ENCODE data around the gene PLCD1.

Gene PLCD1

DNA sequence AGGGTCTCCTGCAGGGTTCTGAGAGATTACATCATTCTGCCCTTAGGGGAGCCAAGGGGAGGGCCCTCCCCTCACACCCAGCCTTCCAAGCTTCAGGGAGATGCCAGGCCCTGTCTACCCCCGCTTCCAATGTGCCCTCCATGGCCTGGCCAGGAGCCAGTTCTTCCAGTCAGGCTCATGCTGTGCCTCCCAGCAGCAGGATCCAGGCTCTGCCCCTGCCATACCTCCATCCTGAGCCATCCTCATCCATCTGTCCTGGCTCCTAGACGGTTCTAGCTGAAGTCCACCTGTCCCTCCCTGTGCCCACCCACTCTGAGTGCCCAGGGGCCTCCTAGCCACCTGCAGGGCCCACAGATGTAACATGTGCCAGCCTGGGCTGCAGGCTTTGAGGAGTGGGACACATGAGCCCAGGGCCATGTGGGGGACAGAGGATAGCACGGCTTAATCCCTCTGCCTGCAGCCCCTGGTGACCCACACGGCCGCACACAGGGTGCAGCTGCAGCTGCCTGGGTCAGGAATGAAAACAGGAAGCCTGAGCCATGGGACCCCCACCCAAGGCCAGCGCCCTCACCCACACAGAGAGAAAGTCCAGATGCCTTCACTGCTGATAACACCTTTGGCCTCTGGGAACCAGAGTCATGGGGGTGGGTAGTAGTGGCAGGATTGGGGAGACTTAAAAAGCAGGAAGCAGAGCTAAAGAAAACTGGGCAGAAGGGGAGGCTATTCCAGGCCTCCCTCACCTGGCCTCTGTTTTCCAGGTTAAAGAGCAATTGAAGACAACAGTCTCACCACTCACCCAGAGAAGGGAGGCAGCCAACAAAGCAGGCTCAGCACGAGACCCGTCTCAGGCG lies 11.8 kb downstream of the PLCD1 start:
- Histone ChIP-seq H3K4me3 (ENCODE audit: low read length, poor library complexity, severe bottlenecking) (no peak overlapping the region), H3K27me3 (ENCODE audit: insufficient read depth, low read length, poor library complexity, severe bottlenecking) (no peaks in the 10 kb centered on the region), H3F3A (ENCODE audit: low read depth) (no peaks in the 10 kb centered on the region), H3K9me3 (ENCODE audit: insufficient read depth, low read depth, low read length) (no peaks in the 10 kb centered on the region), H3K9me2 (replicated peaks; ENCODE audit: low read depth, low read length) (no peaks in the 10 kb centered on the region), H3K4me1 (ENCODE audit: insufficient read depth, low read length, poor library complexity, severe bottlenecking) (no peaks in the 10 kb centered on the region), H3K9ac (ENCODE audit: low read depth, low read length, poor library complexity, severe bottlenecking) (no peak overlapping the region), H4K20me1 (ENCODE audit: insufficient read depth, low read length, poor library complexity, severe bottlenecking) (no peaks in the 10 kb centered on the region), H3K36me3 (ENCODE audit: insufficient read depth, low read length) (no peaks in the 10 kb centered on the region), H2AFZ (ENCODE audit: low read length) (no peak overlapping the region), H3K79me2 (ENCODE audit: insufficient read depth, low read length) (no peaks in the 10 kb centered on the region), H3K4me2 (ENCODE audit: low read depth, low read length, poor library complexity, severe bottlenecking) (no peak overlapping the region)
- TF ChIP-seq, protein P1, sequence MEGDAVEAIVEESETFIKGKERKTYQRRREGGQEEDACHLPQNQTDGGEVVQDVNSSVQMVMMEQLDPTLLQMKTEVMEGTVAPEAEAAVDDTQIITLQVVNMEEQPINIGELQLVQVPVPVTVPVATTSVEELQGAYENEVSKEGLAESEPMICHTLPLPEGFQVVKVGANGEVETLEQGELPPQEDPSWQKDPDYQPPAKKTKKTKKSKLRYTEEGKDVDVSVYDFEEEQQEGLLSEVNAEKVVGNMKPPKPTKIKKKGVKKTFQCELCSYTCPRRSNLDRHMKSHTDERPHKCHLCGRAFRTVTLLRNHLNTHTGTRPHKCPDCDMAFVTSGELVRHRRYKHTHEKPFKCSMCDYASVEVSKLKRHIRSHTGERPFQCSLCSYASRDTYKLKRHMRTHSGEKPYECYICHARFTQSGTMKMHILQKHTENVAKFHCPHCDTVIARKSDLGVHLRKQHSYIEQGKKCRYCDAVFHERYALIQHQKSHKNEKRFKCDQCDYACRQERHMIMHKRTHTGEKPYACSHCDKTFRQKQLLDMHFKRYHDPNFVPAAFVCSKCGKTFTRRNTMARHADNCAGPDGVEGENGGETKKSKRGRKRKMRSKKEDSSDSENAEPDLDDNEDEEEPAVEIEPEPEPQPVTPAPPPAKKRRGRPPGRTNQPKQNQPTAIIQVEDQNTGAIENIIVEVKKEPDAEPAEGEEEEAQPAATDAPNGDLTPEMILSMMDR (conservative IDR thresholded peaks at IDR 0.05; ENCODE audit: low read length), result no peak
- TF ChIP-seq EZH2phosphoT487 (IDR thresholded peaks at IDR 0.05; ENCODE audit: borderline replicate concordance), result no peak

- no peaks in the 10 kb centered on the region for H3K36me3 ChIP-seq (ENCODE audit: insufficient read depth, low read length)
- no peaks in the 10 kb centered on the region for H3K27me3 ChIP-seq (ENCODE audit: insufficient read depth, low read length, poor library complexity, severe bottlenecking)
- H3K79me2 ChIP-seq (ENCODE audit: insufficient read depth, low read length), result no peaks in the 10 kb centered on the region
- H4K20me1 ChIP-seq (ENCODE audit: insufficient read depth, low read length, poor library complexity, severe bottlenecking), result no peaks in the 10 kb centered on the region
- TF ChIP-seq EZH2phosphoT487 (IDR thresholded peaks at IDR 0.05; ENCODE audit: borderline replicate concordance), result no peak
- TF ChIP-seq, protein P1 (conservative IDR thresholded peaks at IDR 0.05; ENCODE audit: low read length), result no peak
- H3K4me1 ChIP-seq (ENCODE audit: insufficient read depth, low read length, poor library complexity, severe bottlenecking), result no peaks in the 10 kb centered on the region
- H3K4me3 ChIP-seq (ENCODE audit: low read length, poor library complexity, severe bottlenecking), result no peak overlapping the region
- no peaks in the 10 kb centered on the region for H3F3A ChIP-seq (ENCODE audit: low read depth)
- H2AFZ ChIP-seq (ENCODE audit: low read length), result no peak overlapping the region
- H3K9ac ChIP-seq (ENCODE audit: low read depth, low read length, poor library complexity, severe bottlenecking), result no peak overlapping the region
- H3K4me2 ChIP-seq (ENCODE audit: low read depth, low read length, poor library complexity, severe bottlenecking), result no peak overlapping the region
- no peaks in the 10 kb centered on the region for H3K9me3 ChIP-seq (ENCODE audit: insufficient read depth, low read depth, low read length)
- no peaks in the 10 kb centered on the region for H3K9me2 ChIP-seq (replicated peaks; ENCODE audit: low read depth, low read length)
These were observed 12.5 kb downstream of the PLCD1 start for GRCh38 chr3:38016847-38017444.

GRCh38 chr3:38016410-38016809 lies 13.0 kb downstream of the PLCD1 start:
- Histone ChIP-seq H4K20me1 (ENCODE audit: insufficient read depth, low read length, poor library complexity, severe bottlenecking) (no peaks in the 10 kb centered on the region), H3K9ac (ENCODE audit: low read depth, low read length, poor library complexity, severe bottlenecking) (no peak overlapping the region), H2AFZ (ENCODE audit: low read length) (no peak overlapping the region), H3K36me3 (ENCODE audit: insufficient read depth, low read length) (no peaks in the 10 kb centered on the region), H3K9me2 (replicated peaks; ENCODE audit: low read depth, low read length) (no peaks in the 10 kb centered on the region), H3K4me2 (ENCODE audit: low read depth, low read length, poor library complexity, severe bottlenecking) (no peak overlapping the region), H3F3A (ENCODE audit: low read depth) (no peaks in the 10 kb centered on the region), H3K9me3 (ENCODE audit: insufficient read depth, low read depth, low read length) (no peaks in the 10 kb centered on the region), H3K79me2 (ENCODE audit: insufficient read depth, low read length) (no peaks in the 10 kb centered on the region), H3K4me1 (ENCODE audit: insufficient read depth, low read length, poor library complexity, severe bottlenecking) (no peaks in the 10 kb centered on the region), H3K27me3 (ENCODE audit: insufficient read depth, low read length, poor library complexity, severe bottlenecking) (no peaks in the 10 kb centered on the region), H3K4me3 (ENCODE audit: low read length, poor library complexity, severe bottlenecking) (no peak overlapping the region)
- TF ChIP-seq, protein P1 (conservative IDR thresholded peaks at IDR 0.05; ENCODE audit: low read length), result no peak
- no peak for TF ChIP-seq EZH2phosphoT487 (IDR thresholded peaks at IDR 0.05; ENCODE audit: borderline replicate concordance)
